IMR-90 (cell line): Measurements from ENCODE around the gene RFX1. TPM values are rescaled to one million over a fixed set of nuclear protein-coding genes. Genes with fewer than 3 reads are reported as not detected.

Experiments used
- ATAC-seq: fragments of 200-7000 bp; cut with Tn5 transposase; 2 replicates; pipeline ENCODE4 v1.9.1; 2020; ENCODE audit warnings: low read depth, mild to moderate bottlenecking, moderate library complexity
- BruUV-seq: library from RNA; stranded (reverse); fragments of 400-500 nt; replicated peaks from 2 replicates; lab custom pipeline; 2021; lab: Mats Ljungman, UMichigan
- CTCF ChIA-PET: fragments of 300-600 bp; formaldehyde crosslinking; extraction: SDS; loops from one replicate; lab custom pipeline; 2021; ENCODE audit warnings: antibody characterized with exemption; lab: Yijun Ruan, JAX
- POLR2A ChIA-PET: fragments of 300-600 bp; sonication (Branson Sonifier 250); formaldehyde crosslinking; loops from one replicate; lab custom pipeline; 2022; ENCODE audit warnings: antibody characterized with exemption; ENCODE audit not compliant: unreplicated experiment; lab: Charles Lee
- DNase-seq: peaks from one replicate; pipeline ENCODE4 v3.0.0; 2013
- H2AFZ ChIP-seq: replicated peaks from 2 replicates; pipeline ENCODE3; 2013; ENCODE audit warnings: low read length, mild to moderate bottlenecking; ENCODE audit not compliant: poor library complexity
- H2AK5ac ChIP-seq: 2 replicates; pipeline ENCODE4 v1.6.1; 2013; ENCODE audit warnings: low read depth, low read length, inconsistent platforms
- H2AK9ac ChIP-seq: replicated peaks from 2 replicates; pipeline ENCODE3; 2013; ENCODE audit warnings: mild to moderate bottlenecking, low read depth, low read length, moderate library complexity; ENCODE audit not compliant: poor library complexity
- H2BK120ac ChIP-seq: 2 replicates; pipeline ENCODE4 v1.6.1; 2013; ENCODE audit warnings: low read depth, low read length, inconsistent platforms
- H2BK15ac ChIP-seq: 3 replicates; pipeline ENCODE4 v1.6.1; 2013; ENCODE audit warnings: low read depth, low read length, inconsistent platforms
- H2BK20ac ChIP-seq: 2 replicates; pipeline ENCODE4 v1.6.1; 2013; ENCODE audit warnings: low read depth, mild to moderate bottlenecking, inconsistent platforms, low read length, moderate library complexity
- H2BK5ac ChIP-seq: 2 replicates; pipeline ENCODE4 v1.6.1; 2013; ENCODE audit warnings: mild to moderate bottlenecking, low read depth, low read length, inconsistent platforms; ENCODE audit not compliant: poor library complexity, severe bottlenecking
- H3K14ac ChIP-seq: replicated peaks from 2 replicates; pipeline ENCODE4 v1.6.1; 2013; ENCODE audit warnings: low read depth, low read length, inconsistent platforms
- H3K18ac ChIP-seq: 2 replicates; pipeline ENCODE4 v1.6.1; 2013; ENCODE audit warnings: low read depth, low read length, control low read depth
- H3K23ac ChIP-seq: 2 replicates; pipeline ENCODE4 v1.6.1; 2013; ENCODE audit warnings: low read depth, low read length, inconsistent platforms
- H3K27ac ChIP-seq: 2 replicates; pipeline ENCODE4 v1.5.1; 2013; ENCODE audit warnings: mild to moderate bottlenecking, control low read depth, low read length; ENCODE audit not compliant: insufficient read depth
- H3K27me3 ChIP-seq: 2 replicates; pipeline ENCODE4 v1.6.1; 2013; ENCODE audit warnings: low read length; ENCODE audit not compliant: control insufficient read depth, insufficient read depth
- H3K36me3 ChIP-seq: 2 replicates; pipeline ENCODE4 v1.6.1; 2013; ENCODE audit warnings: low read length, mixed read lengths; ENCODE audit not compliant: control insufficient read depth, insufficient read depth
- H3K4ac ChIP-seq: 2 replicates; pipeline ENCODE4 v1.6.1; 2013; ENCODE audit warnings: low read depth, low read length, inconsistent platforms
- H3K4me1 ChIP-seq: 2 replicates; pipeline ENCODE4 v1.6.1; 2013; ENCODE audit warnings: low read length, mixed read lengths; ENCODE audit not compliant: control insufficient read depth, insufficient read depth
- H3K4me2 ChIP-seq: 2 replicates; pipeline ENCODE4 v1.6.1; 2013; ENCODE audit warnings: low read depth, mild to moderate bottlenecking, control low read depth, low read length, moderate library complexity
- H3K4me3 ChIP-seq: 2 replicates; pipeline ENCODE4 v1.5.1; 2013; ENCODE audit warnings: low read depth, mild to moderate bottlenecking, control low read depth, low read length, moderate library complexity; ENCODE audit not compliant: insufficient read depth
- H3K56ac ChIP-seq: 2 replicates; pipeline ENCODE4 v1.6.1; 2013; ENCODE audit warnings: low read length, inconsistent platforms; ENCODE audit not compliant: insufficient read depth; ENCODE audit errors: extremely low read depth
- H3K79me1 ChIP-seq, 2 experiments: 2 replicates each; pipeline ENCODE4 v1.6.1; 2013; ENCODE audit warnings: low read length in 2 of 2, inconsistent platforms in 1 of 2, low read depth in 1 of 2
- H3K9ac ChIP-seq: 2 replicates; pipeline ENCODE4 v1.6.1; 2013; ENCODE audit warnings: low read depth, low read length, control low read depth
- H3K9me1 ChIP-seq: 2 replicates; pipeline ENCODE4 v1.6.1; 2013; ENCODE audit warnings: low read length, inconsistent platforms; ENCODE audit not compliant: insufficient read depth
- H3K9me3 ChIP-seq: 2 replicates; pipeline ENCODE4 v1.6.1; 2013; ENCODE audit warnings: low read length; ENCODE audit not compliant: control insufficient read depth, insufficient read depth
- H4K20me1 ChIP-seq: 2 replicates; pipeline ENCODE4 v1.6.1; 2013; ENCODE audit warnings: low read length, inconsistent platforms; ENCODE audit not compliant: insufficient read depth
- H4K5ac ChIP-seq: 2 replicates; pipeline ENCODE4 v1.6.1; 2013; ENCODE audit warnings: mild to moderate bottlenecking, low read depth, low read length, control low read depth
- H4K8ac ChIP-seq, 2 experiments: 2 replicates each; pipeline ENCODE4 v1.6.1; 2013; ENCODE audit warnings: low read depth in 2 of 2, low read length in 2 of 2, control low read depth in 1 of 2, inconsistent platforms in 1 of 2
- H4K91ac ChIP-seq: 2 replicates; pipeline ENCODE4 v1.6.1; 2013; ENCODE audit warnings: low read depth, low read length, inconsistent platforms; ENCODE audit not compliant: insufficient read depth
- BHLHE40 ChIP-seq: fragments of 150-350 bp; IDR thresholded peaks from 2 replicates; pipeline ENCODE4 v1.6.1; 2016; ENCODE audit warnings: mild to moderate bottlenecking, low read depth, low read length
- CEBPB ChIP-seq: IDR thresholded peaks from 2 replicates; pipeline ENCODE4 v1.6.1; 2012; ENCODE audit warnings: low read depth, low read length, improper control_type of control experiment
- CHD1 ChIP-seq: IDR thresholded peaks from 2 replicates; pipeline ENCODE4 v1.6.1; 2012; ENCODE audit warnings: low read depth, low read length, improper control_type of control experiment
- CTCF ChIP-seq: conservative IDR thresholded peaks from 2 replicates; pipeline ENCODE4 v1.5.1; 2012; ENCODE audit warnings: mild to moderate bottlenecking, low read depth, low read length, improper control_type of control experiment
- ELK1 ChIP-seq: fragments of 150-350 bp; IDR thresholded peaks from 2 replicates; pipeline ENCODE4 v1.6.1; 2016; ENCODE audit warnings: low read depth, mild to moderate bottlenecking, low read length, moderate library complexity, borderline replicate concordance
- FOS ChIP-seq: fragments of 150-350 bp; IDR thresholded peaks from 2 replicates; pipeline ENCODE4 v1.6.1; 2016; ENCODE audit warnings: low read depth, low read length
- MAFK ChIP-seq: IDR thresholded peaks from 2 replicates; pipeline ENCODE4 v1.6.1; 2012; ENCODE audit warnings: low read depth, low read length, improper control_type of control experiment
- MAZ ChIP-seq: IDR thresholded peaks from 2 replicates; pipeline ENCODE4 v1.6.1; 2012; ENCODE audit warnings: low read depth, mild to moderate bottlenecking, low read length, improper control_type of control experiment, moderate library complexity, borderline replicate concordance
- MXI1 ChIP-seq: IDR thresholded peaks from 2 replicates; pipeline ENCODE4 v1.6.1; 2012; ENCODE audit warnings: low read depth, mild to moderate bottlenecking, low read length, moderate library complexity, borderline replicate concordance
- NFE2L2 ChIP-seq: fragments of 150-350 bp; IDR thresholded peaks from 2 replicates; pipeline ENCODE4 v1.6.1; 2016; ENCODE audit warnings: low read depth, mild to moderate bottlenecking, low read length
- POLR2A ChIP-seq: IDR thresholded peaks from 2 replicates; pipeline ENCODE4 v1.6.1; 2012; ENCODE audit warnings: mild to moderate bottlenecking, low read depth, low read length
- RAD21 ChIP-seq: IDR thresholded peaks from 2 replicates; pipeline ENCODE4 v1.6.1; 2012; ENCODE audit warnings: low read length, improper control_type of control experiment
- RCOR1 ChIP-seq: IDR thresholded peaks from 2 replicates; pipeline ENCODE4 v1.6.1; 2012; ENCODE audit warnings: mild to moderate bottlenecking, low read length, improper control_type of control experiment; ENCODE audit not compliant: insufficient replicate concordance
- RFX5 ChIP-seq: IDR thresholded peaks from 2 replicates; pipeline ENCODE4 v1.8.0; 2012; ENCODE audit warnings: low read depth, mild to moderate bottlenecking, low read length, moderate library complexity
- SMC3 ChIP-seq: fragments of 150-350 bp; IDR thresholded peaks from 2 replicates; pipeline ENCODE4 v1.6.1; 2016; ENCODE audit warnings: low read depth, mild to moderate bottlenecking, antibody characterized with exemption, low read length, moderate library complexity
- USF2 ChIP-seq: fragments of 150-350 bp; IDR thresholded peaks from 2 replicates; pipeline ENCODE4 v1.6.1; 2017; ENCODE audit warnings: mild to moderate bottlenecking, antibody characterized with exemption, low read length, low read depth
- WGBS, 2 experiments: methylation state at CpG; one replicate each; pipeline versions ENCODE4 v1.1.5 to v1.1.7; 2013; ENCODE audit warnings: missing lambda C conversion rate in 2 of 2; ENCODE audit not compliant: insufficient read length in 1 of 2; ENCODE audit errors: extremely low coverage in 2 of 2; 5-methylcytosine and 5-hydroxymethylcytosine counted together
- dilution Hi-C: fragments of 300-500 bp; cut with HindIII; formaldehyde crosslinking; loops from one replicate; pipeline ENCODE4 v1.14.3; 2018; ENCODE audit warnings: low sequenced_read_pairs; ENCODE audit not compliant: unreplicated experiment
- in situ Hi-C: fragments of 300-500 bp; cut with MboI; formaldehyde crosslinking; loops from 3 replicates; pipeline ENCODE4 v1.14.3; 2019; ENCODE audit warnings: low sequenced_read_pairs, inconsistent platforms, mixed read lengths
- intact Hi-C: fragments of 100-400 bp; cut with micrococcal nuclease; formaldehyde crosslinking; loops from 2 replicates; pipeline ENCODE4 v1.10.0; 2022
- polyA plus RNA-seq, 3 experiments: library from polyadenylated mRNA; depleted of rRNA; stranded (reverse); fragments of >200 nt; gene quantifications; 2 replicates each; pipeline ENCODE4 v1.2.3, GENCODE V29; 2012; ENCODE audit warnings: low replicate concordance in 1 of 3
- total RNA-seq: library from RNA; depleted of rRNA; stranded (reverse); fragments of >200 nt; gene quantifications from 2 replicates; pipeline ENCODE4 v1.2.3, GENCODE V29; 2012

The RFX1 gene
- total and polyA plus RNA-seq, 2 of the 4 experiments (the other 2 are of a cell fraction): 0.36 to 3.1 TPM

- Histone ChIP-seq H4K91ac (no peak overlapping the region), H2BK5ac (no peak overlapping the region), H3K27ac (no peak overlapping the region), H4K5ac (no peak overlapping the region), H3K4ac (no peak overlapping the region), H3K18ac (no peak overlapping the region), H4K8ac (no peak overlapping the region), H3K4me1 (no peaks in the 10 kb centered on the region), H2BK120ac (no peak overlapping the region), H3K23ac (no peak overlapping the region), H4K20me1 (no peaks in the 10 kb centered on the region), H2AK9ac (no peak overlapping the region), H3K27me3 (no peaks in the 10 kb centered on the region; the same call in 1 of the 2 replicates), H2AK5ac (no peak overlapping the region), H3K9ac (no peak overlapping the region), H3K14ac (no peak overlapping the region), H3K4me2 (no peak overlapping the region), H2AFZ (no peak overlapping the region), H2BK15ac (no peak overlapping the region), H3K56ac (no peak overlapping the region), H3K9me1 (no peaks in the 10 kb centered on the region), H2BK20ac (no peak overlapping the region), H3K79me1 (no peaks in the 10 kb centered on the region), H3K9me3 (no peaks in the 10 kb centered on the region), H3K4me3 (no peak overlapping the region), H3K36me3 (no peaks in the 10 kb centered on the region)
- TF ChIP-seq BHLHE40 (no peak), RCOR1 (no peak), USF2 (no peak), CEBPB (no peak), MAZ (no peak), MXI1 (no peak), POLR2A (no peak), RAD21 (no peak), SMC3 (no peak), FOS (no peak), ELK1 (no peak), CTCF (no peak), CHD1 (no peak), RFX5 (no peak), MAFK (no peak), NFE2L2 (no peak)
- intact Hi-C loops (no loop called here), dilution Hi-C loops (no loop called here), in situ Hi-C loops (no loop called here)
- CTCF ChIA-PET: interaction anchor here (0.9 to 1.1 kb wide), 2 partner anchors 9 to 11 kb away, joined by 3 to 4 read pairs; partner anchors contain the start of gene IL27RA
- WGBS, 2 experiments: no CpG with 5 or more reads among the region's 4 CpGs
- DNase-seq (peak; percentile 47), ATAC-seq (no peak)
- POLR2A ChIA-PET: no interaction called here
- BruUV-seq: no TSS peak
These were observed 16.3 kb upstream of the RFX1 start for GRCh38 chr19:14022469-14022868.
